Motor neuron (in vitro differentiated cells): ENCODE measurements around the gene MRPL49. TPM values are rescaled to one million over a fixed set of nuclear protein-coding genes. Genes with fewer than 3 reads are reported as not detected.
A peak's percentile ranks its signal among the peaks of the same experiment; 100 is the strongest.
"Not testable (repeated sequence)": the region's sequence is repeated elsewhere in the genome, so short reads cannot be mapped to it uniquely, and the experiment has no call there.

ENCODE experiments used
- ATAC-seq, 8 experiments: fragments of 200-7000 bp; cut with Tn5 transposase; replicated peaks in 6 of 8; 2 replicates each; pipeline ENCODE4 v1.8.0; 2021; ENCODE audit warnings: mild to moderate bottlenecking in 8 of 8, moderate library complexity in 8 of 8
- H3K27ac ChIP-seq, 2 donors: fragments of 250-450 bp; sonication (Bioruptor Pico); 2 replicates each; pipeline ENCODE4 v1.9.0; 2021; ENCODE audit warnings: antibody characterized with exemption in 2 of 2, mild to moderate bottlenecking in 2 of 2, moderate library complexity in 1 of 2
- H3K4me1 ChIP-seq, 2 donors: fragments of 250-450 bp; sonication (Bioruptor Pico); replicated peaks in 1 of 2; 2 replicates each; pipeline ENCODE4 v1.6.1; 2021; ENCODE audit warnings: antibody characterized with exemption in 2 of 2, mild to moderate bottlenecking in 2 of 2, moderate library complexity in 1 of 2
- H3K4me3 ChIP-seq, 5 donors: fragments of 250-450 bp; sonication (Bioruptor Pico); 2 replicates each; pipeline ENCODE4 v1.9.0; 2021; ENCODE audit warnings: antibody characterized with exemption in 5 of 5, mild to moderate bottlenecking in 5 of 5, moderate library complexity in 4 of 5
- WGBS, 10 experiments: fragments of 450-650 bp; shearing (Covaris generic); methylation state at CpG; one replicate each; pipeline ENCODE4 v1.0.0; 2022; 5-methylcytosine and 5-hydroxymethylcytosine counted together
- in situ Hi-C, 9 experiments: fragments of 400-800 bp; cut with MboI; loops; one replicate each; pipeline ENCODE4 v1.15.0; 2021; ENCODE audit warnings: low sequenced_read_pairs in 9 of 9, low pct_unique_long_range_greater_than_20kb in 2 of 9; ENCODE audit not compliant: unreplicated experiment in 9 of 9
- total RNA-seq, 8 experiments: library from RNA; unstranded; fragments of 300-600 nt; gene quantifications; 2 replicates each; pipeline versions ENCODE4 v1.2.3 to v1.2.4, GENCODE V29; 2022

The MRPL49 gene
- total RNA-seq, 8 experiments from 2014 or later = 43.2 to 75.9 (median 52.0) TPM

- H3K4me1 ChIP-seq = peaks cover 10 to 11% of the 10 kb centered on the region in 2 donors
- H3K27ac ChIP-seq = peak overlapping the region; percentile 100
- WGBS, 10 experiments = 0 to 14% (median 4%) methylated on average over 3 to 19 of the region's 24 CpGs; no CpG with 5 or more reads in 1 of the 10 experiments
- in situ Hi-C loops = no loop called here
- peak; percentile 84 to 90 (median 86) for ATAC-seq
- H3K4me3 ChIP-seq = peak overlapping the region; percentile 71 to 96 (median 84)
Measured at GRCh38 chr11:65134952-65135632, 13.0 kb downstream of the MRPL49 start.

GRCh38 chr11:65135633-65136145, 13.6 kb downstream of the MRPL49 start:
- ATAC-seq = no peak
- Histone ChIP-seq H3K27ac (peak overlapping the region; percentile 100), H3K4me1 (peaks cover 10 to 11% of the 10 kb centered on the region in 2 donors), H3K4me3 (peak overlapping the region; percentile 71 to 96 (median 84))
- in situ Hi-C loops = no loop called here
- 0 to 82% (median 64%) methylated on average over 1 to 10 of the region's 11 CpGs; no CpG with 5 or more reads in 1 of the 10 experiments for WGBS, 10 experiments

- Histone ChIP-seq H3K27ac (no peak overlapping the region), H3K4me1 (peaks cover 10 to 11% of the 10 kb centered on the region in 2 donors), H3K4me3 (no peak overlapping the region)
- in situ Hi-C loops = no loop called here
- 78 to 96% (median 87%) methylated on average over 1 to 12 of the region's 15 CpGs; no CpG with 5 or more reads in 1 of the 10 experiments for WGBS, 10 experiments
- ATAC-seq = no peak
Measured at GRCh38 chr11:65136515-65137096, 14.5 kb downstream of the MRPL49 start.

GRCh38 chr11:65141896-65142494, 19.9 kb downstream of the MRPL49 start:
- no peak for ATAC-seq
- Histone ChIP-seq H3K4me3 (no peak overlapping the region), H3K27ac (no peak overlapping the region), H3K4me1 (no peaks in the 10 kb centered on the region)
- in situ Hi-C loops = no loop called here
- WGBS, 10 experiments = 64 to 100% (median 76%) methylated on average over 1 to 7 of the region's 7 CpGs; no CpG with 5 or more reads in 2 of the 10 experiments

GRCh38 chr11:65147352-65148075, 25.4 kb downstream of the MRPL49 start:
- ATAC-seq = no peak
- Histone ChIP-seq H3K27ac (no peak overlapping the region), H3K4me3 (no peak overlapping the region), H3K4me1 (peaks cover 10 to 16% of the 10 kb centered on the region in 2 donors)
- WGBS, 10 experiments = 14 to 100% (median 50%) methylated on average over 1 to 2 of the region's 2 CpGs; no CpG with 5 or more reads in 2 of the 10 experiments
- in situ Hi-C loops = no loop called here

GRCh38 chr11:65148657-65149056, 26.5 kb downstream of the MRPL49 start:
- Histone ChIP-seq H3K4me1 (peaks cover 10 to 16% of the 10 kb centered on the region in 2 donors), H3K27ac (no peak overlapping the region), H3K4me3 (no peak overlapping the region)
- ATAC-seq = no peak
- WGBS, 10 experiments = 90 to 100% (median 98%) methylated on average over 1 to 4 of the region's 5 CpGs; no CpG with 5 or more reads in 6 of the 10 experiments
- in situ Hi-C loops = no loop called here

GRCh38 chr11:65150131-65150508, 28.0 kb downstream of the MRPL49 start:
- peaks cover 10 to 16% of the 10 kb centered on the region in 2 donors for H3K4me1 ChIP-seq
- in situ Hi-C loops, ATAC-seq, H3K4me3 ChIP-seq: not testable (repeated sequence)
- WGBS, 10 experiments = 50 to 100% (median 86%) methylated on average over 1 to 7 of the region's 10 CpGs
- peak overlapping the region in 1 of 2 donors; percentile 40 for H3K27ac ChIP-seq

- H3K4me3 ChIP-seq = no peak overlapping the region
- H3K4me1 ChIP-seq = peaks cover 10 to 16% of the 10 kb centered on the region in 2 donors
- 0 to 48% (median 18%) methylated on average over 1 to 8 of the region's 12 CpGs; no CpG with 5 or more reads in 2 of the 10 experiments for WGBS, 10 experiments
- peak overlapping the region; percentile 40 to 68 for H3K27ac ChIP-seq
- peak; percentile 74 to 99 (median 98) for ATAC-seq
- in situ Hi-C loops = no loop called here
Measured at GRCh38 chr11:65150509-65151299, 28.6 kb downstream of the MRPL49 start.

GRCh38 chr11:65151331-65151899, 29.3 kb downstream of the MRPL49 start:
- in situ Hi-C loops = no loop called here
- Histone ChIP-seq H3K4me1 (peaks cover 10 to 16% of the 10 kb centered on the region in 2 donors), H3K4me3 (no peak overlapping the region), H3K27ac (no peak overlapping the region)
- no peak for ATAC-seq
- WGBS, 10 experiments = 43 to 100% (median 79%) methylated on average over 2 to 3 of the region's 3 CpGs; no CpG with 5 or more reads in 1 of the 10 experiments

GRCh38 chr11:65152122-65152521, 30.0 kb downstream of the MRPL49 start:
- in situ Hi-C loops = no loop called here
- no peak overlapping the region for H3K4me3 ChIP-seq
- peaks cover 10 to 16% of the 10 kb centered on the region in 2 donors for H3K4me1 ChIP-seq
- no peak for ATAC-seq
- 0 to 100% (median 72%) methylated on average over 1 to 2 of the region's 2 CpGs; no CpG with 5 or more reads in 3 of the 10 experiments for WGBS, 10 experiments
- H3K27ac ChIP-seq = no peak overlapping the region

GRCh38 chr11:65156256-65156655, 34.1 kb downstream of the MRPL49 start:
- in situ Hi-C loops = no loop called here
- H3K4me1 ChIP-seq = peaks cover 0 to 2% of the 10 kb centered on the region in 2 donors
- no peak for ATAC-seq
- H3K27ac ChIP-seq = no peak overlapping the region
- WGBS, 10 experiments = 90% methylated on average over 3 of the region's 3 CpGs; no CpG with 5 or more reads in 9 of the 10 experiments
- H3K4me3 ChIP-seq = no peak overlapping the region

GRCh38 chr11:65156926-65157325, 34.8 kb downstream of the MRPL49 start:
- in situ Hi-C loops = no loop called here
- no peak for ATAC-seq
- no peak overlapping the region for H3K27ac ChIP-seq
- 67 to 100% (median 83%) methylated on average over 1 to 2 of the region's 3 CpGs; no CpG with 5 or more reads in 4 of the 10 experiments for WGBS, 10 experiments
- no peak overlapping the region for H3K4me3 ChIP-seq
- no peaks in the 10 kb centered on the region for H3K4me1 ChIP-seq
